GM04504 (cell line): Measurements from ENCODE around the gene ZNF746.

Experiments
- DNase-seq: peaks from one replicate; pipeline ENCODE4 v3.0.0-alpha.2; 2012; ENCODE audit warnings: low read depth

Gene ZNF746

GRCh38 chr7:149427096-149427680 is 70.4 kb downstream of the ZNF746 start:
- no peak for DNase-seq

GRCh38 chr7:149423449-149424110 is 74.0 kb downstream of the ZNF746 start:
- no peak for DNase-seq

GRCh38 chr7:149422914-149423301 is 74.7 kb downstream of the ZNF746 start:
- no peak for DNase-seq
